Measurements from ENCODE around the gene ZFYVE19.

The ZFYVE19 gene, protein sequence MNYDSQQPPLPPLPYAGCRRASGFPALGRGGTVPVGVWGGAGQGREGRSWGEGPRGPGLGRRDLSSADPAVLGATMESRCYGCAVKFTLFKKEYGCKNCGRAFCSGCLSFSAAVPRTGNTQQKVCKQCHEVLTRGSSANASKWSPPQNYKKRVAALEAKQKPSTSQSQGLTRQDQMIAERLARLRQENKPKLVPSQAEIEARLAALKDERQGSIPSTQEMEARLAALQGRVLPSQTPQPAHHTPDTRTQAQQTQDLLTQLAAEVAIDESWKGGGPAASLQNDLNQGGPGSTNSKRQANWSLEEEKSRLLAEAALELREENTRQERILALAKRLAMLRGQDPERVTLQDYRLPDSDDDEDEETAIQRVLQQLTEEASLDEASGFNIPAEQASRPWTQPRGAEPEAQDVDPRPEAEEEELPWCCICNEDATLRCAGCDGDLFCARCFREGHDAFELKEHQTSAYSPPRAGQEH

DNA sequence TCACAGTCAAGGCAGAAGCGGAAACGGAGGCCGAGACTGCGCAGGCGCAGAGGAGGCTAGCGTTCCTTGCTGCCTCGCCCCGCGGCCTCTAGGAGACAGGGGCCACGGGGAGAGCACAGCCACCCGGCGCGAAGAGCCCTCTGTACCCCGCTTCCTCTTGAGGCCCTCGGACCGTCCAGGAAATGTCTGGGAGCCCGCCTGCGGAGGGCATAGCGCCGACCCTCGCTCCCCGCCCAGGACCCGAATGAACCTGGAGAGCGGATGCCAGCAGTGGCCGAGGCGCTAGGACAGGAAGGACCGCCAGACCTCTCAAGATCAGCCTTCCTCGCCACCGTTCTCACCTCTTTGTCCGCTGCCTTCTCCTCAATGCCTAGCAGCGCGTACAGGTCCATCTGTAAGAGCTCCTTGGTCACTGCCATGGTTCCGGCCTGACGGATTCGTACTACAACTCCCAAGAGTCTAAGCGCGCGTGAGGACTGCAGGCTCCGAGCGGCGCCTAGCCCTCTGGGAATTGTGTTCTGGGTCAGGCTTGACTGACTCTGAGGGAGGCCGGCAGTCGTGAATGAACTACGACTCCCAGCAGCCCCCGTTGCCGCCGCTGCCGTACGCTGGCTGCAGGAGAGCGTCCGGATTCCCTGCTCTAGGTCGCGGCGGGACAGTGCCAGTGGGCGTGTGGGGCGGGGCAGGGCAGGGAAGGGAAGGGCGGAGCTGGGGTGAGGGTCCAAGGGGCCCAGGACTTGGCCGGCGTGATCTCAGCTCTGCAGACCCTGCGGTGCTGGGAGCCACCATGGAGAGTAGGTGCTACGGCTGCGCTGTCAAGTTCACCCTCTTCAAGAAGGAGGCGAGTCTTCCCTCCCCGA, at the start of gene ZFYVE19, which contains the start of gene DNAJC17:
Gene ZFYVE19, plus strand, starts transcription at position 62 of the 860 bp plus-strand sequence. Its CDS starts 501 bp downstream, at position 563.
Gene DNAJC17, minus strand, starts transcription at position 446 of the 860 bp plus-strand sequence. Its CDS starts 27 bp downstream, at position 419.
- peak; percentile 99 for DNase-seq (ENCODE audit: low read depth)

DNA sequence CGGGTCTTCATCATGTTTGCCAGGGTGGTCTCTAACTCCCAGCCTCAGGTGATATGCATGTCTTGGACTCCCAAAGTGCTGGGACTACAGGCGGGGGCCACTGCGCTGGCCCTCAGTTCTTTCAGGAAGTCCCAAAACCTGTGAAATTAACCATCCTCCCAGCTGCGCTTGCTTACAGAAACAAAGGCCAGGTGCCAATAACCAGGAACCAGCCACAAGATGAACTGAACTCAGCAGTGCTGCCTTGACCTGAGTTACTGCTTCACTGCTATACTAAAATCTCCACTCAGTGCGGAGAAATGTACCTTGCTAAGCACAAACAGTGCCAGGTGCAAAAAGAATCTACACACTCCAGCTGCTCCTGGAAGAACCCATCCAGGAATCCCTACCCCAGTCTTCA, 46.9 kb upstream of the ZFYVE19 start:
- DNase-seq (ENCODE audit: low read depth) = no peak

DNA sequence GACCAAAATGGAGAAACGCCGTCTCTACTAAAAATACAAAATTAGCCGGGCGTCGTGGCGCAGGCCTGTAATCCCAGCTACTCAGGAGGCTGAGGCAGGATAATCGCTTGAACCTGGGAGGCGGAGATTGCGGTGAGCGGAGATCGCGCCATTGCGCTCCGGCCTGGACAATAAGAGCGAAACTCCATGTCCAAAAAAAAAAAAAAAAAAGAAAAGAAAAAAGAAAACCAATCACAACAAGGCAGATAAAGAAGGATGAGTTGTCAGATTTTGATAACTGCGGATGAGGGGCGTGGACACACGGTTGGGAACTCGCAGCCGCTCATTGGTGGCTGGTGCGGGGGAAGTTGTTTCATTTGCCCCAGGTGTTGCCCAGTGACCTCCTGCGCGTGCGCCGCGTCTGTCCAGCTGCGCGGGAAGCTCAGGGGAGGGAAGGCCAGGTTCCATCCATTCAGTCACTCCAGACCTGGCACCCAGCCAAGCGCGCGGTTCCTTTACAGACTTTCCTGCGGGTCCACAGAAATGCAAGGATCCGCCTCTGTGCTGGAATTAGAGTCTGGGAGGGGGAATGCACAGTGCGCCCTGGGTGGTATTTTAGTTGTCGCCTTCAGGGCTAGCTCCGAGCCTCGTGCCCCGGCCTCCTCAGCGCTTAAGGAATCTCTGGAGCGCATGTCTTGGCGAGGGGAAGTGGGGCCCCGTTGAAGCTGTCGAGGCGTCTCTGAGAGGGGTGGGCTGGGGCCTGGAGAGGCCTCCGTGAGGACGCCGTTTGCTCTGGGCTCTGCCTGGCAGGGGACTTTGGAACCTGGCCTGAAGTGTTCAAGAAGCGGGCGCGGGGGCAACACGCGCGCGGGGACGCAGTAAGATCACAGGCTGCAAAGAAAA, 43.7 kb upstream of the ZFYVE19 start:
- peak; percentile 55 for DNase-seq (ENCODE audit: low read depth)

DNA sequence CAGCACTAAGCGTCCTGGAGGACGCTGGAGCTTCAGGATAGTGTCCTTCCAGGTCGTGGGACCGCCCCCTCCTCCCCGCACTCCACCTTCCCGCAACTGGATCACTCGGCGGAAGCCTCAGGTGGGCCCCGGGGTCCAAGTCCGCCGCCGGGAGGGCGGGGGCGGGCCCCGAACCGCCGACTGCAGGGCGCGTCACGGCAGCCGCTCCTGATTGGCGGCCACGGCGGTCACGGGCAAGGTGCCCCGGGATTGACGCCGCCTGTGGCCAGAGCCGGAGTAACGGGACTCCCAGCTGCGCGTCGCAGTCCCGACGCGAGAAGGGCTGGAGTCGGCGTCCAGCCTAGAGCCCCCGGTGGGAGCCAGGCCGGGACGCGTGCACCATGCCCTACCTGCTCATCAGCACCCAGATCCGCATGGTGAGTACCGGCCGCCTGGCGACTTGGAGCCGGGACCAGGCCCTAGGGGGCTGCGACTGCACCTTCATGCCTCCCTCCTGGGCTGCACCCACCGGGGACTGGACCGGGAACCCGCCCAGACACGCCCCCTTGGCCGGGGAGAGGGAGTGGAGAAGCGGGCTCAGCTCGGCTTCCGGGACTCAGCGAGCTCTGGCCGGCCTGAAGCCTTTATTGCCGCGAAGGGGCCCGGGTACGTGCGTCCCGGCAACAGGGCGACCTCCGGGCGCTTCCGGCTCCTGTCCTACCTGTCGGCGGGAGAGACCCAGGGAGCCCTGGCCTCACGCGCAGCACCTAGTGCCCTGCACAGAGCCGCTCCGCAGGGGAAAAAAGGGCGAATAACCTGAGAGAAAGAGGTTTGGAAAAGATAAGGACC, 42.9 kb upstream of the ZFYVE19 start, which contains the start of gene GCHFR:
Gene GCHFR, plus strand, starts transcription at position 268 of the 828 bp plus-strand sequence. Its CDS starts 113 bp downstream, at position 381.
- peak; percentile 71 for DNase-seq (ENCODE audit: low read depth)

DNA sequence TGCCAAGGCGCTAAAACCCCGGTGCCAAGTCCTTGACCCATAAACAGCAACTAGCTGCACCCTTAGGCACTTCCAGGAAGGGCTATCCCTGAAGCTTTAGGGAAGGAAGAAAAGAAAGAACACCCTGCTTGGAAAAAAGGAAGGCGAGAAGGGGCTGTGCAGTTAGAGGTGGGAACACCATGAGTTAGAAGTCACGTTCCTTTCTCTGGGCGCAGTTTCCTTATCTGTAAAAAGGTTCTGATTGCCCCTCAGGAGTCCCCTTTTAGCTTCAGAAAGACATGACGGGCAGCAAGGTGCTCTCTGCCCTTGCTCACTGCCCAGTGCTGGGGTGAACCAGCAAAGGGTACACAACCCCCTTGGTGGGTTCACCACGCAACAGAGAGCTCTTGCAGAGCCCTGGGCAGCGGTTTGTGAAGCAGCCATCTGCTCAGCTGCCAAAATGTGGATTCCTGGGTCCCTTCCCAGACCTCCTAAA, 42.2 kb upstream of the ZFYVE19 start:
- no peak for DNase-seq (ENCODE audit: low read depth)

DNA sequence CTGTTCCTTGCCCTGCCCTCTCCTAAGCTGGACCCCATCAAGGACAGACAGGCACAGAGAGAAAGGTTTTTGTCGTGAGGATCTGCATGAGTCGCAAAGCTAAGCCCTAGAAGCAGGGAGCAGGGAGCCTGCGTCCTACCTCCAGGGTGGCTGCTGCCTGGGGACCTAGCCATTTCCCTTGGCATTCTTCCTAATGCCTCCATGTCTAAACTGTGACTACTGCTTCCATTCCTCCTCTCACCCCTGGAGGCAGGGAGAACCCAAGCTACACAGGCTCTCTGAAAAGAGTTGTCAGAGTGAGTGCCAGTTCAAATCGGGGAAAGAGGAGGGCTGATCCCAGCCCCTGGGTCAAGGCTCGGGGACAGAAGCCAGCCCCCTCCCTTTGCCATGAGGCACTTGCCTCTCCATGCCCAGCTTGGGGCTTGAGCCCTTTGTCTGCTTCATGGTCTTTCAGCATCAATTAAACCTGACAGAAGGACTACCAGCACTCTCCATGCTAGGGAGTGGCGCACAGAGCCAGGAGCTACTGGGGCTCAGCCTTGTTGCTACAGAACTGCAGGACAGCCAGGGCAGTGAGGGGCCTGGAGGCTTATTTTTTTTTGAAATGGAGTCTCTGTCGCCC, 40.6 kb upstream of the ZFYVE19 start:
- DNase-seq (ENCODE audit: low read depth) = no peak

DNA sequence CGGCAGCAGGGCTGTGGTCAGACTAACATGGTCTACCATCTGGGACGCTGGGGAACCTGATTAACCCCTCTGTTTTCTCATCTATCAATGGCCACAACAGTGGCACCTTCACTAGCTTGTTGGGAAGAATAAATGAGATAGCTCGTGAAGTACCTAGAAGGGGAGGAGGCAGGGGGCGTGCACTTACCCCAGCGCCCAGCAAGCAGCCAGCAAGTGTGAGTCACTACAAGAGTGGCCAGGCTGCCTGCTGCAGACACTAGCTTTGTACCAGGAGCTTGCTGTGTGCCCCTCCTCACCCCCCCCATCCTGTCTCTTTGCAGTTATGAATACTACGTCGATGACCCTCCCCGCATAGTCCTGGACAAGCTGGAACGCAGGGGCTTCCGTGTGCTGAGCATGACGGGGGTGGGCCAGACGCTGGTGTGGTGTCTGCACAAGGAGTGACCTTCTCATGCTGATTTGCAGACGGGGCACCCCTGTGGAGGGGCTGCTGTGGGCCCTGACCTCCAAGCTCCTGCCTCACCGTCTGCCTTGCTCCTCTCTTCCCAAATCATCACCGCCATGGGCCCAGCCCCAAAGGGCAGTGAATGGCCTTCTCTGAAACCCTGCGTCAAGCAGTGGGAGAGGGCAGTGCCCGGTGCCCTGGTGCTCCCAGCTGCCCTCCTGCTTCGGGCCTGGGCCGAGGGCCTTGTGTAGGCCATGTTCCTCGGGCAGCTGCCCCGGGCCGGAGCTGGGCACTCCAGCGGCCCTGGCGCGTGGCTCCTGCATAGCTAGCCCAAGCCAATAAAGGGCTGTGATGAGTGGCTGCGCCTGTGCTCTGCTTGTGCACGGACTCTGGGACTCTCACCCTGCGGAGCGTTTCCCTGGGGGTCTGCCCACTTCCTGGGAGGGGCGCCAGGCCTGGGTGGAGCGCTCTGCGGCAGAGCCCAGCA, 39.7 kb upstream of the ZFYVE19 start:
- peak; percentile 64 for DNase-seq (ENCODE audit: low read depth)

DNA sequence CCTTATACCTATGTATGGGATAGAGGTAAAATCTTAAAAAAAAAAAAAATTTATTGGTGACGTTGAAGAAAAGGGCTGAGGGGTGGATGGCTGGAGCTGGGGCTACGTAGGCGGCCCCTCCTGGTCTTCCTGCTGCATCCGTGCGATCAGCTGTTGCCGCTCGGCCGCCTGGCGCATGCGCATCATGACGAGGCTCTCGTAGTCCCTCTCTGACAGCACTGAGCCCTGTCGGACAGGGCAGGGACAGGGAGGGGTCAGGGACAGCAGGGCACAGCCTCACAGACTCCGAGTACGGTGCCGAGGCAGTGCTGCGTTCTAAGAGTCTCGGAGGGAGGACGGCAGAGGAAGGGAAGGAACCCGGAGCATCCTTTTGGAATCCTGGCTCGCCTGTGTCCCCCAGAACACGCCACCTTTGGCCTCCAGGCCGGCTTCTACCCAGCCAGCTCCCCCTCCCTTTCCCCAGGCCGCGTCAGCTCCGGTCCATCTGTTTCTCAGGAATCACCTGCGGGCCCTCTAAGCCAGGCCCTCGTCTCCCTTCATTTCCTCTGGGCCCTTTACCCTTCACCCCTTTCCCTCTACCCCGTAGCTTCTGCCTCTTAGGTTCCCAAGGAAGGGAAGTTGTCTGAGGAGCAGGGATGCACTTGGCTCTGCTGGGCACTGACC, 38.9 kb upstream of the ZFYVE19 start:
- no peak for DNase-seq (ENCODE audit: low read depth)

DNA sequence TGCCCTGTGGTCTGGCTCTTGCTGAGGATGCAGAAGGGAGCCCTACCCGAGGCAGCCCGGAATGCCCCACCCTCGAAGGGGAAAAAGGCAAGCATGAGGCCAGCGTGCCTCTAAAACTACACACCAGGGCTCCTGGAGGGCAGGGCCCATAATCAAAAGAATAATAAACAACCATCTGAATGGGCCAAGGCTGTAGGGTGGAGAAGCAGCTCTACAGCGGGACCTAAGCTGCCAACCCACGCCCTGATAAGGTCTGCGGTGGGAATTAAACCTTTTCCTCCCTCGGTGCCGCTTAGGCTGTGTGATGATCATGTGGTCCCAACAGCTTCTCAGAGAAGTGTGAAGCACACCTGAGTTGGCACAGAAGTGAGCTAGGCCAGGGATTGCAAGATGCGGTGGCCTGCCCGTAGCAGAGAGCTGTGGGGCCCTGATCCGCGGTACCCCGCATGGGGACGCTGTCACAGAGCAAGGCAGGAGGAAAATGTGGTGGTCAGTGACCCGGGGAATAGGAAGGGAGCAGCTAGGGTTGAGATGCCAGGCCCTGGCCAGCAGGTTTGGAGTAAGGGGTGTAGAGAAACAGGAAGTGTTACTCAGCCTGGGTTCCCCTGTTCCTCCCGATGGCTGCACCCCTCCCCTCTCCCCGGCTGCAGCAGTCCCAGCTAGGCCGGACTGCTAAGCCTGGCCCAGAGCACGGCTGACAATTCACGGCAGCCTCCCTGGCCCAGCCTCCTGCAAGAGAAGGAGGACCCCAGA, 38.2 kb upstream of the ZFYVE19 start:
- no peak for DNase-seq (ENCODE audit: low read depth)

DNA sequence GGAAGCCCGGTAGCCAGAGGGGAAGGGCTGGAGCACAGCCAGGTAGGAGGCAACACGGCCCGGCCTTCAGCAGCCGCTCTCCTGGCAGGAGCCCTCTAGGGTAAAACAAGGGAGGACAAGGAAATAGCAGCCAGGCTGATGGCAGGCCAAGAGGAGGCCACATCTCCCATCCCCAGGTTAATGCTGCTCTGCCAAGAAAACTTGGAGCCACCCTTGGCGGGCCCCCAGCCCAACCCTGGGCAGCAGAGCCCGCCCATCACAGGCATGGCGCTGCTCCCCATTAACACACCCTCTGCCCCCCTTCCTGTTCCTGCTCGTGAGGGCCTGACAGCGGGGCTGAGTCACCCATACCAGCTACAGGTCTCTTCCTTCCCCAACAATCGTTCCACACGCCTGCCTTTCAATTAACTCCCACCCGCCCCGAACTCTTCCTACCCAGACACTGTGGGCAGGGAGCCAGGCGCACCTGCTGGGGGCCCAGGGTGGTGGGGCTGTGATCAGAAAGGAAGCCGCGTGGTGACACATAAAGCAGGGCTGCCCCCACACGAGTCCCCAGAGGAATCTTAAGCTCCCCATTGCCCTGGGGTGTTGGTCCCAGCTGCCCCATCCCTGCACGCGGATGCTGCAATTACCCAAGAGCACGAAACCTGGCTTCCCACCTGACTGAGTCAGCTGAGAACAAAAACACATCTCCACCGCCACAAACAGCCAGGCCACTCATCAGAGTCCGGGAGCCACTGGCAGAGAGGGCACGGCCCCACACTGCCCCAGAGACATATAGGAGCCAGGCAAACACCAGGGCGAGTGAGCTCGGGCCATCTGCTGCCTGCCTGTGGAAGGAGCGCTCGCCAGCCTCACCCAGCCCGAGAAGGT, 37.4 kb upstream of the ZFYVE19 start, which contains the start of gene C15orf62:
Gene C15orf62, plus strand, starts transcription at position 707 of the 873 bp plus-strand sequence. CDS start 516 bp downstream, outside the sequence.
- peak; percentile 66 for DNase-seq (ENCODE audit: low read depth)

DNA sequence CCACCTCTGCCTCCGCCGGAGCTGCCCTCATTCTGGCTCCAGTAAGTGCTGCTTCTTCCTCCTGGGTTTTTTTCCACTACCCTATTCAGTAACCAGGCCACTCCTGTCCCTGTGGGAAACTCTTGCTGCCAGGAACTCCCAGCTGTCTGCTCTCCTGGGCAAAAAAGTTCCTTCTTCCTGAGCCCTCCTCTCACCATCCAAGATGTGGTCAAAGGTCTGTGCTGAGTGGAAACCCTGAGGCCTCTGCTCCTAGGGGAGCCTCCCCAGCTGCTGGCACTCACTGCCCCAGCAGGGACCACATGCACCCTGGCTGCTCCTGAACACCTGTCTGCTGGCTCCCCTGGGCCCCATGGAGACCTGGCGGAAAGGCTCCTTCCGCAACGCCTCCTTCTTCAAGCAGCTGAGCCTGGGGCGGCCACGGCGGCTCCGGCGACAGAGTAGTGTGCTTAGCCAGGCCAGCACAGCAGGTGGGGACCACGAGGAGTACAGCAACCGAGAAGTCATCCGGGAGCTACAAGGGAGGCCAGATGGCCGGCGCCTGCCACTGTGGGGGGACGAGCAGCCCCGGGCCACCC, 36.7 kb upstream of the ZFYVE19 start:
- DNase-seq (ENCODE audit: low read depth) = no peak

DNA sequence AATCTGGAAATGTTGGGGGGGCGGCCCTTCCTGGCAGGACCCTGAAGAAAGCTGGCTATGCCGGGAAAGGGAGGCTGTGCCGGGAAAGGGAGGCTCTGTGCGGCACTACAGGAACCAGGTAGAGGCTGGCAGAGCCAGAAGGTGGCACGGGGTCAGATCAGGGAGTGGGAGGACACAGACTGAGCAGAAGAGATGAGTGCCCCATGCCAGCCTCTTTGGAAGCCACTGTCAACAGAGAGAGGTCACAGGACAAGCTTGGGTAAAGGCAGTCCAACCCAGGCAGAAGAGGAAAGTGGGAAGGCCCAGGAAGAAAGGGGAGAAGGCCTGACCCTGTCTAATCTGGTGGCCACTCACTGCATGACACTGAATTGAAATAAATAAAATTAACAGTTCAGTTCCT, 35.6 kb upstream of the ZFYVE19 start:
- no peak for DNase-seq (ENCODE audit: low read depth)

DNA sequence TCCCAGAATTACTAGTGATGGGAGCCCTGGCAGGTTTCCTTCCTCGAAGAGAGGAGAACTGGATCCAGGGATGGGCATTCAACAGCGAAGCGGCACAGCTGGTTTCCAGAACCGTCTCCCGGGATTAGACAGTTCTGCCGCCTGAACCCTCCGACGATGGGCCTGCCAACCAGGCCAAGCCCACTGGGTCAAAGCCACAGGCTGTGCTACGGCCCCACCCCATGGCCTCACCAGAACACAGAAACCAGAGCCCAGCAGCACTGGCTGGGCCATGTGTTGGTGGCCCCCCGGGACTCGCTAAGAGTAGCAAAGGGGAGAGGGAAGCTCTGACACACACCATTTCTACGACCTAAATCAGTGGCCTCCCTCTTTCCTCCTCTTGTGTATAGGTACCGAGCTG, 34.9 kb upstream of the ZFYVE19 start:
- DNase-seq (ENCODE audit: low read depth) = no peak

DNA sequence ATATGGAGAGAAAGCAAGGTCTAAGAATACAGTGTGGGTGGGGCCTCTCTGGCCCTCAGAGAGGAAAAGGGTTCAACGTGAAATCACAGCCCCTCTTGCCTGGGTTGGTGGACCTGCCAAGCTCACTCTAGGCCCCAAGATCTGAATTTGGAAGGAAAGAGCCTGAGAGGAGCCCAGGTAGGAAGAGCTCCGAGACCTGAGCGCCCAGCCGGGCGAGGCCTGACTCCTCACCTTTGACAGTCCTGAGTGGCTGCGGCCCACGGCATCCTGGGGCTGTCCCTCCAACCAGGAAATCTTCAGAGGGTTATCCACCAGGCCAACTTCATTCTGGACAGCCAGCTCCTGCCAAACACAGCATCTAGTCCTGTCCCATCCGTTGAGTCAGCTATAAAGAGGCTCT, 33.4 kb upstream of the ZFYVE19 start:
- no peak for DNase-seq (ENCODE audit: low read depth)

DNA sequence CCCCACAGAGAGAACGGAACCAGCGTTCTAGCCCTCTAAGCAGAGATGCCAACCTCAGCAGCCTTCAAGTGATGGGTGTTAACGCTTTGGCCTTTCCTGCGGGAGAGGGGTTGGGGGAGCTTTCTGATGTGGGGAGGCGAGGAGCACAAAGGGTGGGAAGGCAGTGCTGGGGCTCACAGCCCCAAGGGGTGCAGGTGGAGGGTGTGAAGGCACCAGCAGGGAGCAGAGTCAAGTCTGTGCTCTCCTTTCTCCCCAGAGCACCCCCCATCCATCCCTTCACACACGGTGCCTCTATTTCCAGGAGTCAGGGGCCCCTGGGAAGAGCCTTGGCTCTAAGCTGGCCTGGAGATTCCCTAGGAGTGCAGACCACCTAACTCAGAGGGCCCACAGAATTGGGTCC, 33.0 kb upstream of the ZFYVE19 start:
- DNase-seq (ENCODE audit: low read depth) = no peak

DNA sequence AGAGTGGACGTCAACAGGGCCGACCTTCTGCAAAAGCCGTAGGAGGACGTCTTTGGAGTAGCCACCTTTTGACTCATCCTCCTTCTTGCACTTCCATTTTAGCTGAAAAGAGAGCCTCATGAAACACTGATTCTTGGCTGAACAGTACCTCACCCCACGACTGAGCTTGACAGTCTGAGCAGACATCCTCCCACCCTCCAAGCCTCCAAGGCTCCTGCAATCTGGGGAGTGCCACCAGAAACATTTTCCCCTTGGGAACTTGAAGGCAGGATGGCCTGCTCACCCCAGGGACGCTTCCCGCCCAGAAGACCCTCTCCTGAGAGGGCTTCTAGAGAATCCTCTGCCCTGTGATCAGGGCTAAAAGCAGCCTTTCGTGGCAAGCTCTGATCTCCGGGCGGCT, 31.9 kb upstream of the ZFYVE19 start:
- no peak for DNase-seq (ENCODE audit: low read depth)
